GM12874 (cell line): Measurements from ENCODE around the gene MOK.
A peak's percentile ranks its signal among the peaks of the same experiment; 100 is the strongest.

ENCODE experiments used
- CTCF ChIP-seq: IDR thresholded peaks from 2 replicates; pipeline ENCODE4 v1.5.1; 2011; ENCODE audit warnings: low read depth, mild to moderate bottlenecking, control low read depth, low read length, moderate library complexity; ENCODE audit not compliant: insufficient read depth

Gene MOK

GRCh38 chr14:102333390-102333789, 28.4 kb upstream of the MOK start:
- TF ChIP-seq CTCF, result no peak

- no peak for TF ChIP-seq CTCF
Measured at GRCh38 chr14:102330806-102331205, 25.8 kb upstream of the MOK start.

GRCh38 chr14:102326583-102326982, 21.6 kb upstream of the MOK start:
- TF ChIP-seq CTCF, result no peak

GRCh38 chr14:102325791-102326345, 20.9 kb upstream of the MOK start:
- no peak for TF ChIP-seq CTCF

GRCh38 chr14:102323102-102323501, 18.1 kb upstream of the MOK start:
- TF ChIP-seq CTCF, result peak; percentile 66

GRCh38 chr14:102321456-102322422, 16.8 kb upstream of the MOK start:
- TF ChIP-seq CTCF, result no peak

- TF ChIP-seq CTCF, result no peak
Measured at GRCh38 chr14:102320671-102321455, 15.9 kb upstream of the MOK start.
